GM18526 (cell line): ENCODE measurements around the gene PHF2.

Experiments used
- POLR2A ChIP-seq: IDR thresholded peaks from 3 replicates; pipeline ENCODE4 v1.6.1; 2011; ENCODE audit not compliant: insufficient read length; ENCODE audit errors: extremely low read depth

The PHF2 gene

DNA sequence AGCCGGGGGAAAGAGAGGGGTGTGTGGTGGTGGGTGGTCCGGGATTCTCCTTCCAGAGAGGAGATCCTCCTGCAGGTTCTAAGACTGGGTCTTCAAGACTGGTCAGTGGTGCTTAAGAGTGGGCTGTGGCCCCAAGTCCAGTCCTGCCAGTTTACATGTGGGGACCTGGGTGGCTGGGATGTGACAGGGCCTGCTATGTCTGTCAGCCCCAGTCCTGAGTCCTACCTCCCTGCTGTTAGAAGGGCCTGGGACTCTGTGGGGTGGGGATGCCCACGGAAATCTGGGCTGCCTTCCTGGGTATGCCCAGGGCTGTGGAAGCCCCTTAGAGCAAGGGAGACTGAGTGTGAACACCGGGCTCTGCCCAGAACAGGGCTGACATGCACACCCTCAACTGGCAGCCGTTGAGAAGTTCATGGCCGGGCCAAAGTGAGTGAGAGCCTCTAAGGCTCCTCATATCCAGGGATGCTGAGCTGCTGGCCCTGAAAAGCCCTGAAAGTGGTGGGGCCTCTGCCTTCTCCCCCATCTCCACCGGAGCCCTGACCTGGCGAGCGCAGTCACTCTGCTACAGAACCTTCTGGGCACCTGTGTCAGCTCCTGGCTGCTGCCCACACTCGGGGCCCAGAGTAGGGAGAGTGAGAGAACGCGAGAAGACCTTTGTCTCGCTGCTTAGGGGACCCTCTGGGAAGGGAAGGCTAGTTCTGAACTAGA, 1.7 kb downstream of the PHF2 start:
- TF ChIP-seq POLR2A, result no peak

DNA sequence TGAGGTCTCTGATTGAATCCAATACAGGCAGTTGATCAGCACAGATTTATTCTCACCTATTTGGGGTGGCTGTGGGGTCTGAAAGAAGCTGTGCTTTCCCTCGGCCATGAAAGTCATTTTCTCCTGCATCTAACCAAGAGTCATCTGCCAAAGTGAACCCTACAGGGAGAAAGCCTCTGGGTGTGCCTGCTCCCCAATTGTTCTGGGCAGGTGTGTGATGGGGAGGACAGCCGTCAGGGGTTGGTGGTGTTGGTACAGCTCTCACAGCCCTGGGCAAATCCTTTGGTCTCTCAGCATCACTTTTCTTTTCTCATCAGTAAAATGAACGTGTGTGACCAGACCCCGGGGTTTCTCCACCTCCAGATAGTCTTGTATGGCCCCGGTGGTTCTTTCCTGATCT, 2.5 kb downstream of the PHF2 start:
- TF ChIP-seq POLR2A, result no peak

DNA sequence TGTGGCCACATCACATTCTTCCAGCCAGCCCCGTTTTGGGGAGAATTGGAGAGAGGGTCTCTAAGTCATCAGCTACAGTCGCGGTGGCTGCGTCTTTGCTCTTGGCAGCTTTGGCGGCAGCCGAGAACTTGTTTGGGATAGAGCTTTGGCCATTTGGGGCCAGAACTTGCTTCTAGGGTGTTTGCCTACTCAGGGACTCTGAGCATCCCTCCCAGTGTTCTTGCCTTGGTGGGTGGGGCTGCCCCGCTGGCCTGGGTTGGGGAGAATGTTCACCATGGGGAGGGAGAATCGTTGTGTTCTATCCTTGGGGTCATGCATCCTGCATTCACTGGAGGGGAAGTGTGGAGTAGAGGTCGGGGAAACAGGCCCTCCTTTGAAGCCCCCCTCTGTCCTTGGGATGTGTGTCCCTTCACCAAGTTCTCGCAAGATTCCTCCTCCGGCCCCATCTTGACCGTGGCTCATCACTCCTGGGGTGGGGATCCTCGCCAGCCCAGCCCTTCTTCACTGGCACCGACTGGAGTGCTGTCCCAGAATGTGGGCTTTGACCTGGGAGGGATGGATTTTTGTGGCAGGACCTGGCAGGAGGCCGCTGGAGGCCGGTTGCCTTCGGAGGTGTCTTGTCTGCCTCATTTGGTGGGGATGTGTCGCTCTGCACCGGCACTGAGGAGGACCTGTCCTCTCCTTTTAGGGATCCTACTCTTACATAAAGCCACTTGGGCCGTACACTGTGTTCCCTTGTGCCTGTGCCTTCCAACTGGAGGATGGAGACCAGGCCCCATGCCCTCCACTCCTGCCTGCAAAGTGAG, 3.5 kb downstream of the PHF2 start:
- TF ChIP-seq POLR2A, result no peak

DNA sequence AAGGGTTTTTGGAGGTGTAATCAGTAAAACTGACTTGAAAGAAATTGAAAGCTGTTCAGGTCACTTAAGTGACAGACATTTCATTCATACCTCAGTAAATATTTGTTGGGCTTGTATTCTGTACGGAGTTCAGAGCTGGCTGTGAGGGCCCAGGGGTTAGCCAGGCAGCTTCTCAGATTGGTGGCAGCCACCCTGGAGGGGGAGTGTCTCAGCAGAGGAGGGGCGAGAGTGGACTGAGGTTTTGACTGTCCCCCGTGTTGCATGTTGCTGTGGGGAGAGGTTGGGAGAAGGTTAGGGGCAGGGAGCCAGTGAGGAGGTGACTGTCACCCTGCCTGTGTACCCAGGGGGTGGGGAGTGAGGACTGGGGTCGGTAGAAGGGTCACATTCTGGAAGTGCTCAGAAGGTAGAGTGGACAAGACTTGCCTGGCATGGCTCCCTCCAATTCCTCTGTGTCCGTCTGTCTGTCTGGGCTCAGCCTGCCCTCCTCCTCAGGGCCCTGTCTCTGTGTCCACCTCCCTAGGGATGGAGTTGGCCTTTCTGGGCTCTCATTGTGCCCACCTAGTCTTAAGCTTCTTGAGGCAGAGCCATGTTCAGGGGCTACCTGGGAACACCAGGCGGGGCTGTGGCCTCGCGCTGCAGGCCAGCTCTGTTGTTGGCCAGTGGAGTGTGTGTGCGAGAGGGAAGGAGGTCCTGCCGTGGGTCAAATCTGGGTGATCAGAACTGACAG, 4.4 kb downstream of the PHF2 start:
- TF ChIP-seq POLR2A, result no peak

DNA sequence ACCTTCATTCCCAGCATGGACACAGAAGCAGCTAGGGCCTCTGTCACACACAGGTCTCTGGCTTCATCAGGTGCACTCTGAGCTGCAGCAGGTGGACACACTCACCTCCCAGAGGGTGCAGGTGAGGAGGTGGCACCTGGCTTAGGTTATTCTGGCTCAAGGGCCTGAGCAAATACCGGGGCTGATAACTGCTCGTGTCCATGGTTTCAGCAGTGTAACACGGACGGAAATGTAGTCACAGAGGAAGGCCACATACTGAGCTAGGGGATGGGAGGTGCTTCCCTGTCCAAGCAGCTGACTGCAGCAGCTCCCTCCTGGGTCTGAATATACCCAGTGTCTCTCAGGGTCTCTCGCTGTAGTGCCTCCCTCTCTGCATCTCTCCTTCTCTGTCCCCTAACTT, 5.7 kb downstream of the PHF2 start:
- no peak for TF ChIP-seq POLR2A

DNA sequence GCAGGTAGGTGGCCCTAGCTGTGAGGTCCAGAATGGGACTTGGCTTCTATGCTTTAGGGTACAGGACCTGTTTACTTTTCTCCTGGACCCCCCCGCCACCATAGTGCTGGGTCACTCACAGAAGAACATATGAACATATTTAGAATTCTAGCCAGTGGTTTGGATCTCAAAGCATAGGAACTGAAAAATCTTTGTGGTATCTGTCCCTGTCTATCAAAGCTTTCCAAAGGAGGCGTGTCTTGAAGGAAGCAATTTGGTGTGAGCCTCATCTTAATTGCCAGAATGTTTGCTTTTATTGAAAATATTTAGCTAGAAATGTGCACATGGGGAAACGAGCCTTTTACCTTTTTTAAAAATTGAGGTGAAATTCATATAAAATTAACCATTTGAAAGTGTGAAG, 6.2 kb downstream of the PHF2 start:
- TF ChIP-seq POLR2A, result no peak

DNA sequence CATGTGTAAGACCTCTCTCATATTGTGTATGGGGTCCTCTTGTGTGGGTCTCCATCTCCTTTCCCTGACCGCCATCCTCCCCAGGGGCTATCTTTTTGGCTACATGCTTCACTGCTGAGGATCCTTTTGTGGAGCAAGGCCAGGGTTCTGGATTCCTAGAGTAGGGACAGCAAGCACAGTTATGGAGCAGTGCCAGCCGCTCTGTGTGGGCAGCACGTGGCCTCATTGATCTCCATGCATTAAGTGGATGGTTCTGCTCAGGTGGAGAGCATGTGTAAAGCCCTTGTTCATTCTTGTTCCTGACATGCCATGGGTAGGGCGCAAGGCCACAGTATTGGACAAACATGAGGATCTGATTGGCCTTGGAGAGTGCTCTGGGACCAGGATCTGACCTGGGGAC, 8.9 kb downstream of the PHF2 start:
- TF ChIP-seq POLR2A, result no peak

DNA sequence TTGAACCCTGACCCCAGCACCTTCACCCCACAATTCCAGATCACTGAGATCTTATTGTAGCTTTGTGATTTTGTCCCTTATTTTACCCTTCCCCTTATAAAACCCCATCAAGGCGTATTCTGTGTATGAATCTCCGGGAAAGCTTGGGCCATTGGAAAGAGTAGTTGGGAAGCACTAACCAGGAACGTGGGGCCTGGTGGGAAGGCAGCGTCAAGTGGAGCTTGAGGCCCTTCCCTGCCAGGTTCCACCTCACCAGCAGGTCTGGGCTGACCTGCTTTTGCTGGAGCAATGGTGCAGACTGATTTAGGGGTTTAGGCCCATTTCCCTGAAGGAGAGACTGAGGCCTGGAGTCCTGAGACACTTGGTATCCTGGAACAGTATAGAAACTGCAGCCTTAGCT, 9.3 kb downstream of the PHF2 start:
- TF ChIP-seq POLR2A, result no peak

DNA sequence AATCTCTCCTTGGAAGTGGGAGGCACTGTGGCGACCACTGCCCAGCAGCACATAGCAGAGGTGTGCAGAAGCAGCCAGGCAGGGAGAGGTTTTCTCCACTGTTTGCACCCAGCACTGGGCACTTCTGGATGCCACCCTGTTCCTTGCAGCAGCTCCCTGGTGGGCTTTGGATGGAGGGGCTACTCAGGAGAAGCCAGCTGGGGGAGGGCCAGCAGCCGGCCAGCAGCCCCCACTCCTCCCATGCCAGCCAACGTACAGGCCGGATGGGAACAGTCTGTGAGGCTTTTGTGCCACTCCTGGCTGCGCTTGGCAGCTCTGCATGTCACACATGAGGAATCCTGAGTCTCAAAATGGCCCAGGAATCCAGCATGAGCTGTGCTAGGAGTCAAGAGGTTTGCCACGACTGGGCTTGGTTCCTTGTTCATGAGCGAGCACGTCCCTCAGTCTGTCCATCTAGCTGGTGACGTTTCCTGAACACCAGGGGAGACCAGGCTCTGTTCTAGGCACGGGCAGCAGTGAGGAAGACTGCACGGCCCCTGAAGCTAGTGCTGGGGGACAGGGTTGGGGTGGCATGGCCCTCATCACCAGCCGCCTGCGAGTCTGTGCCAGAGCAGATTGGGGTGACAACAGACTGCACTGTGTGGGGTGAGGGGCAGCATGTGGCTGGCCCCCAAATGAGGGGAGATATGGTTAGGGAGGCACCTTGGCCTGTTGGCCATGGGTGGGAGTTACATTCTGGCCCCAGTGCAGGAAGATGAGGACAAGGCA, 10.1 kb downstream of the PHF2 start:
- no peak for TF ChIP-seq POLR2A

DNA sequence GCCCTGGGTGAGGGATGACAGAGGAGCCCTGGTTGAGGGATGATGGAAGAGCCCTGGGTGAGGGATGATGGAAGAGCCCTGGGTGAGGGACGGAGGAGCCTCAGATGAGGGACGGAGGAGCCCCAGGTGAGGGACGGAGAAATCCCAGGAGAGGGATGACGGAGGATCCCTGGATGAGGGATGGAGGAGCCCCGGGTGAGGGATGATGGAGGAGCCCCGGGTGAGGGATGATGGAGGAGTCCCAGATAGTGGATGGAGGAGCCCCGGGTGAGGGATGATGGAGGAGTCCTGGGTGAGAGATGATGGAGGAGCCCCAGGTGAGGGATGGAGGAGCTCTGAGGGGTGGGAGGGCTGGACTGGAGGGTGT, 10.9 kb downstream of the PHF2 start:
- TF ChIP-seq POLR2A, result no peak

DNA sequence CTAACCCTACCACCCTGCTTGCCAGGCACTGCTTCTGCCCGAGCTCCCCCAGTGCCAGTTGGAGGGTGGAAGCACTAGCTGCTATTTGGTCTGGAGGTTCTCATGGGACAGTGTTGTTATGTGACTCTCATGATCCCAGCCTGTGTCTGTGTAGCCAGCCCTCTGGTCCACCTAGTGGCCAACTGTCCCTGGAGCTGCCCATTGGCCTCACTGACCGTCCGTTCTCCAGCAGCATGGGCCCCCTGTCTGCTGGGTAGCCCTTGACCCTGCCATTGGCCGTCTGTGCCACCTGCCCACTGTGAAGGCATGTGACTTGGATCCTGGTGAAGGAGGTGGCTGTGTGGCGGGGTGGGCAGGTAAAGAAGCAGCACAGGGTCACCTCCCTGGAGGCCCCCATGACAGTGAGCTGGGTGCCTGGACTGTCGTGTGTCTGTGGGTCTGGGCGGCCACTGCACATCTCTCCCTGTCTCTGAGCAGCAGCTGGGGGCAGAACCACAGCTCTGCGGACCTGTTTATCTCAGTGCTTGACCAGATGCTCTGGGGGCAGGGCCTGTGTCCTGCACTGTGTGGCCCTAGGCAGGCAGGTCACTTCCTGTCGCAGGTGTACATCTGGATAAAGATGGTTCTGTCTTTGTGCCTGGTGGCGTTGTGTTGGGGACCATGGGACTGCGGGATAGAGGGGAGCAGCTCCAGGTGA, 11.4 kb downstream of the PHF2 start:
- no peak for TF ChIP-seq POLR2A

DNA sequence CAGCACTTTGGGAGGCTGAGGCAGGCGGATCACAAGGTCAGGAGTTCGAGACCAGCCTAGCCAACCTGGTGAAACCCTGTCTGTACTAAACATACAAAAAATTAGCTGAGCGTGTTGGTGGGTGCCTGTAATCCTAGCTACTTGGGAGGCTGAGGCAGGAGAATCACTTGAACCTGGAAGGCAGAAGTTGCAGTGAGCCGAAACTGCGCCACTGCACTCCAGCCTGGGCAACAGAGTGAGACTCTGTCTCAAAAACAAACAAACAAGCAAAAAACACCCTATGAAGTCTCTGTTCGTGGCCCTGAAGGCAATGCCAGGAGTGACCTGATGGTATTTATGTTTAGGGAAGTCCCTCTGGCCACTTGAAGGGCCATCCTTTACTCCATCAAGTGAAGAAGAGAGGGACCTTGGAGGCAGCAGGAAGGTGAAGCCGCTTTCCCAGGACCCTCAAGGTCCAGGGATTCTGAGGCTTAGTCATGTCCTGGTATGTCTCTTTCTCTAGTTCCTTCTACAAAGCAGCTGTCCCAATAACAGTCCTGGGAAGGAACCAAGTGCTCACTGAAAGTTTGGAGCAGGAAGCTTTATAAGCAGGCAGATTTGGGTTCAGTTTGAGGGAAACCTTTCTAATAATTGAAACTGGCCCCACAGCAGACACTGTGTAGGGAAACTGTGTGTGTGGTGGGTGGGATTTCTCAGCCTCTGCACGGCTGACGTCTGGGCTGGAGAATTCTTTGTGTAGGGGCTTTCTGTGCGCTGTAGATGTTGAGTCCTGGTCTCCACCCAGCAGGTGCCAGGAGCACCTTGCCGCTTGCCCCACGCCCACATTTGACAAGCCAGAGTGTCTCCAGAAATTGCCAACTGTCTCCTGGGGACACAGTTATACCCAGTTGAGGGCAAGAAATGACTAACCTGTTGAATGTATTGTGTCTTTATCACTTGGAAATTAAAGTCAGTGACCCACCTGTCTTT, 12.5 kb downstream of the PHF2 start:
- TF ChIP-seq POLR2A, result no peak

DNA sequence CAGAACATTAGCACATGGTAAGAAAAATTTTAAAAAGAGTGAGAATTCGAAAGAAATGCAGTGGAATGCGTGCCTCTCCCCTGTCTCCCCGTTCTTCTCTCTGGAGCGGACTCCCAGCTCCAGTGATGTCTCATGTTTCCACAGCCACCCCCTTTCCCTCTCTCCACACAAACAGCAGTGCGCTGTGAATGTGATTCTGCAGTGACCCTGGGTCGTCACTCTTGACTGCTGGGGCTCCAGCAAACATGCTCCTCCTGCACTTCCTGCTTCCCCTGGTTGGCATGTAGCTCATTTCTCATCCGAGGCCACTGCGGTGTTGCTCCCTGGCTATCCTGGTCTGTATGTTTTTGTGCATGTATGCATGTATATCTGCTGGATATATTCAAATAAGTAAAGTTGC, 13.3 kb downstream of the PHF2 start:
- no peak for TF ChIP-seq POLR2A
